Skin of body (tissue), 3 donors: ENCODE measurements around the gene TMEM116. TPM values are rescaled to one million over a fixed set of nuclear protein-coding genes. Genes with fewer than 3 reads are reported as not detected.

ENCODE experiments used
- DNase-seq: peaks from one replicate; lab custom pipeline; 2025; lab: John Stamatoyannopoulos, UW
- small RNA-seq: library from RNA; depleted of rRNA; stranded (forward); fragments of <200 nt; gene quantifications from one replicate; pipeline ENCODE3, GENCODE V24; 2014; ENCODE audit warnings: low replicate concordance
- total RNA-seq: library from RNA; depleted of rRNA; stranded (reverse); fragments of >200 nt; gene quantifications from one replicate; pipeline ENCODE4 v1.2.3, GENCODE V29; 2014

Gene TMEM116
- total RNA-seq, 1 donor from 2014 or later = 18.7 TPM

GRCh38 chr12:111905502-111905901, 107.5 kb downstream of the TMEM116 start:
- DNase-seq = no peak

GRCh38 chr12:111904446-111904975, 108.5 kb downstream of the TMEM116 start:
- no peak for DNase-seq

- DNase-seq = no peak
Observed at GRCh38 chr12:111901182-111901581, 111.8 kb downstream of the TMEM116 start.

GRCh38 chr12:111894556-111894955, 118.4 kb downstream of the TMEM116 start:
- DNase-seq = no peak

GRCh38 chr12:111893287-111893686, 119.7 kb downstream of the TMEM116 start:
- no peak for DNase-seq

DNA sequence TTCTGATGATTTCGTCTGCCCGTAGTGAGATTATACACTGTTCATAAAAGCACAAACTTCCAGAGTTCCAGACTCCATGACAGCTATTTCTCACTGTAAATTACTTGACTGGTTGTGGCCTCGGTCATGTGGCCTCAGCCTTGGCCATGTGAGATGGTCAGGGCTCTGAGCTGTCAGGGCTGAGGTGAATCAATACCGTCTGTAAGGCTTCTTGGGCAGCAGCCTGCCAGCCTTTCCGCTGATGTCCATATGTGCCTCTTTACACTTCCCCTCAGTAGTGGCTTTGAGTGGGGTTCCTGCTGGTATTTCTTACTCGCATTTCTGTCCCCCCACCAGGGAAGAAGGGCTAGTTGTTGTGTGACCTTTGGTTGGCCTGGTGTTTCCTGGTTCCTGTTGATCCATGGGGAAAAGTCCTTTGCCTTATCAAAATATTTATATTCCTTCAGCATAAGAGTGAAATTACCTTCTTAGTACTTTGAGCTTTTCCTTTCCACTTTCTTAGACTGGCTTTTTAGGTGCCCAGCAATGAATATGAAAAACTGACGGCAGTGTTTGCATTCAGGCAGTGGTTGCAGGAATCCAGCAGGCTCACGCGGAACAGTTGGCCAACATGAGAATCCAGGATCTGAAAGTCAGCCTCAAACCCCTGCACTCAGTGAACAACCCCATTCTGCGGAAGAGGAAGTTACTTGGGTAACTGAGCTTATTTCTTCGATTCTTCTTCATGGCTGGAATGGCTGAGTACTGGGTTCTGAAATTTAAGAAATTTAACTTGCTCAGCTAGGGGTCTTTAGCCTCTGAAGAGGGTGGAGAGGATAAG, 124.8 kb downstream of the TMEM116 start:
- no peak for DNase-seq

DNA sequence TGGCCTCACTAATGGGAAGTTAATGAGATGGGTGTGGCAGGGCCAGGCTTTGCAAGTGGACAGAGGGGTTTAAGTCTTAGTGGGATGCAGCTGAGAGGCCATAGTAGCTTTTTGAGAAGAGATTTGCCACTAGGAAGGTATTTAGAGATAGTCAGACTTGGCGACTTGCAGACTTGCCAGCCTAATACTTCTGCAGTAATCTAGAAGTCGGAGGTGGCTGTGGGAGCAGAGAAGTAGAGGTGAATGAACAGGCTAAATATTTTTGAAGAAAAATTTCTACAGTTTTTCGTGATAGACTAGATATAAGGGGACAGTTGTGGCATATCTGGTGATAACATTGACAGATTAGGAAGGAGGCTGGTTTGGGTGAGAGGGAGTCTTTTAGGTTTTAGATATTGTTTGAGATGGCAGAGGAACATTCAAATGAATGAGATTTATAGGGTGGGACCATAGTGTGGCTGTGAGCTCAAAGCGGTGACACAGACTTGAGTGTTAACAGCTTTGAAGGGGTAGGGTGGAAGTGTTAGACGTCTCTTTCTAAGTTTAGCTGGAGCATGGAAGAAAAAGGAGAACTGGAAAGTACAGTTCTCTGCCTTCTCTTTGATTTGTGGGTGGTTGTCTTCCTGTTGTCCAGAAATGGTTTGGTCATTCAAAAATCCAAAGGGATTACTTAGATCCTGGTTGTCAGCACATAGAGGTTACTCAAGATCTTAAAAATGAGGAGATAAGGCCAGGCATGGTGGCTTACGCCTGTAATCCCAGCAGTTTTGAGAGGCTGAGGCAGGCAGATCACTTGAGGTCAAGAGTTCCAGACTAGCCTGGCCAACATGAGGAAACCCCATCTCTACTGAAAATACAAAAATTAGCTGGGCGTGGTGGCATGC, 126.1 kb downstream of the TMEM116 start:
- DNase-seq = no peak

GRCh38 chr12:111881716-111882115, 131.2 kb downstream of the TMEM116 start:
- DNase-seq = no peak

Small RNA genes within 50 kb of the gene (small RNA-seq; reads per million reads assigned to genes)
- gene AC004024.1 (not detected), gene MIR3657 (not detected)

Other genes with a start within 250 kb of the TMEM116 start
- 34.2 TPM for gene ALDH2, start 246.2 kb downstream of the TMEM116 start, total RNA-seq
- gene MAPKAPK5, start 170.9 kb downstream of the TMEM116 start, total RNA-seq = 30.6 TPM
- 42.7 TPM for gene ERP29, start 261 bp upstream of the TMEM116 start, total RNA-seq
- gene NAA25, start 95.6 kb upstream of the TMEM116 start, total RNA-seq = 35.6 TPM
- 30.9 TPM for gene TRAFD1, start 112.4 kb upstream of the TMEM116 start, total RNA-seq